Activated naive CD8-positive, alpha-beta T cell treated with anti-CD3 and anti-CD28 coated beads, Interleukin-2, amount 10 ng/mL, durations not matched to agents 7 days and 5 days (primary cell): ENCODE results near the gene HMGN2. TPM values are rescaled to one million over a fixed set of nuclear protein-coding genes. Genes with fewer than 3 reads are reported as not detected.
A peak's percentile ranks its signal among the peaks of the same experiment; 100 is the strongest.
"Not testable (repeated sequence)": the region's sequence is repeated elsewhere in the genome, so short reads cannot be mapped to it uniquely, and the experiment has no call there.

Experiments used
- ATAC-seq: fragments of 150-1000 bp; cut with Tn5 transposase; one replicate; pipeline ENCODE4 v1.10.0; 2021; ENCODE audit warnings: low read depth, moderate library complexity
- POLR2A ChIA-PET: fragments of 350-600 bp; sonication (Branson Sonifier 250); formaldehyde crosslinking; loops from one replicate; lab custom pipeline; 2021; ENCODE audit warnings: antibody characterized with exemption; lab: Charles Lee
- DNase-seq: peaks from one replicate; pipeline ENCODE4 v3.0.0; 2021
- H3K27ac Mint-ChIP-seq: one replicate; pipeline ENCODE4 v1.8.0; 2022; ENCODE audit warnings: mild to moderate bottlenecking, mixed read lengths
- H3K27me3 Mint-ChIP-seq: one replicate; pipeline ENCODE4 v1.8.0; 2022; ENCODE audit warnings: mild to moderate bottlenecking, moderate library complexity, mixed read lengths
- H3K36me3 Mint-ChIP-seq: one replicate; pipeline ENCODE4 v1.8.0; 2021; ENCODE audit warnings: mild to moderate bottlenecking, mixed read lengths
- H3K4me1 Mint-ChIP-seq: one replicate; pipeline ENCODE4 v1.8.0; 2021; ENCODE audit warnings: mixed read lengths
- H3K4me3 Mint-ChIP-seq: one replicate; pipeline ENCODE4 v1.8.0; 2022; ENCODE audit warnings: mild to moderate bottlenecking, moderate library complexity, mixed read lengths
- H3K9me3 Mint-ChIP-seq: one replicate; pipeline ENCODE4 v1.8.0; 2021; ENCODE audit warnings: mixed read lengths
- total RNA-seq, 2 experiments: library from RNA; stranded (reverse); gene quantifications; one replicate each; pipeline ENCODE4 v1.2.3, GENCODE V29; 2021

Gene HMGN2
- total RNA-seq, 2 experiments from 2014 or later, result 812 to 846 TPM

- POLR2A ChIA-PET, result no interaction called here
Measured at GRCh38 chr1:26483980-26484379, 11.7 kb downstream of the HMGN2 start.

GRCh38 chr1:26490155-26490554 lies 17.9 kb downstream of the HMGN2 start:
- POLR2A ChIA-PET, result interaction anchor here (1.6 kb wide), 1 partner anchor 10 kb away, joined by 5 read pairs; no protein-coding TSS in a partner anchor
- ATAC-seq, result no peak
- H3K27me3 Mint-ChIP-seq, result no peaks in the 10 kb centered on the region

More at GRCh38 chr1:26483980-26484379, 11.7 kb downstream of the HMGN2 start:
- H3K9me3 Mint-ChIP-seq, result no peaks in the 10 kb centered on the region
- ATAC-seq (no peak), DNase-seq (no peak)
- no peak overlapping the region for H3K27ac Mint-ChIP-seq
- H3K36me3 Mint-ChIP-seq, result peaks cover 9% of the 10 kb centered on the region
- peaks cover 3% of the 10 kb centered on the region for H3K4me1 Mint-ChIP-seq
- no peaks in the 10 kb centered on the region for H3K27me3 Mint-ChIP-seq
- H3K4me3 Mint-ChIP-seq, result no peak overlapping the region

GRCh38 chr1:26493267-26493666 lies 21.0 kb downstream of the HMGN2 start:
- Mint-ChIP-seq H3K4me3 (no peak overlapping the region), H3K9me3 (no peaks in the 10 kb centered on the region), H3K4me1 (peaks cover 10% of the 10 kb centered on the region), H3K36me3 (no peaks in the 10 kb centered on the region), H3K27ac (no peak overlapping the region), H3K27me3 (no peaks in the 10 kb centered on the region)
- DNase-seq (no peak), ATAC-seq (no peak)
- POLR2A ChIA-PET, result no interaction called here

More at GRCh38 chr1:26490155-26490554, 17.9 kb downstream of the HMGN2 start:
- Mint-ChIP-seq H3K9me3 (no peaks in the 10 kb centered on the region), H3K36me3 (no peaks in the 10 kb centered on the region), H3K27ac (no peak overlapping the region), H3K4me3 (no peak overlapping the region), H3K4me1 (peaks cover 5% of the 10 kb centered on the region)
- no peak for DNase-seq

- H3K4me3 Mint-ChIP-seq, result no peak overlapping the region
- H3K36me3 Mint-ChIP-seq, result no peaks in the 10 kb centered on the region
- H3K4me1 Mint-ChIP-seq, result peaks cover 12% of the 10 kb centered on the region
- DNase-seq, result no peak
- POLR2A ChIA-PET, result no interaction called here
- no peak overlapping the region for H3K27ac Mint-ChIP-seq
- ATAC-seq, result no peak
- H3K27me3 Mint-ChIP-seq, result no peaks in the 10 kb centered on the region
- no peaks in the 10 kb centered on the region for H3K9me3 Mint-ChIP-seq
Measured at GRCh38 chr1:26493938-26494337, 21.7 kb downstream of the HMGN2 start.

- Mint-ChIP-seq H3K9me3 (no peaks in the 10 kb centered on the region), H3K4me1 (peaks cover 19% of the 10 kb centered on the region), H3K27me3 (no peaks in the 10 kb centered on the region), H3K36me3 (no peaks in the 10 kb centered on the region), H3K4me3 (no peak overlapping the region), H3K27ac (peak overlapping the region; percentile 48)
- POLR2A ChIA-PET, result interaction anchor here (0.6 to 1.2 kb wide), 2 partner anchors 25 to 128 kb away, joined by 3 read pairs; partner anchors contain the start of gene HMGN2
- no peak for DNase-seq
- ATAC-seq, result no peak
Measured at GRCh38 chr1:26496861-26497260, 24.6 kb downstream of the HMGN2 start.

GRCh38 chr1:26498894-26499293 lies 26.7 kb downstream of the HMGN2 start:
- POLR2A ChIA-PET, result interaction anchor here (4.5 kb wide), 1 partner anchor 41 kb away, joined by 67 read pairs; no protein-coding TSS in a partner anchor
- no peak for ATAC-seq
- no peak overlapping the region for H3K27ac Mint-ChIP-seq
- no peak overlapping the region for H3K4me3 Mint-ChIP-seq
- H3K36me3 Mint-ChIP-seq, result no peaks in the 10 kb centered on the region
- H3K4me1 Mint-ChIP-seq, result peaks cover 19% of the 10 kb centered on the region
- no peaks in the 10 kb centered on the region for H3K27me3 Mint-ChIP-seq
- DNase-seq, result no peak
- H3K9me3 Mint-ChIP-seq, result no peaks in the 10 kb centered on the region

GRCh38 chr1:26500488-26501175 lies 28.4 kb downstream of the HMGN2 start:
- H3K27ac Mint-ChIP-seq, result peak overlapping the region; percentile 95
- peak overlapping the region; percentile 89 for H3K4me3 Mint-ChIP-seq
- no peaks in the 10 kb centered on the region for H3K36me3 Mint-ChIP-seq
- DNase-seq (peak; percentile 97), ATAC-seq (peak; percentile 68)
- H3K27me3 Mint-ChIP-seq, result no peaks in the 10 kb centered on the region
- POLR2A ChIA-PET, result interaction anchor here (0.6 to 4.5 kb wide), 28 partner anchors 10 to 400 kb away, joined by 3 to 67 read pairs (median 6); partner anchors contain the start of genes ARID1A, DHDDS, GPATCH3 and HMGN2
- peaks cover 19% of the 10 kb centered on the region for H3K4me1 Mint-ChIP-seq
- H3K9me3 Mint-ChIP-seq, result no peaks in the 10 kb centered on the region

- not testable (repeated sequence) for H3K27me3 Mint-ChIP-seq, H3K9me3 Mint-ChIP-seq, ATAC-seq, DNase-seq, H3K36me3 Mint-ChIP-seq, H3K4me3 Mint-ChIP-seq, H3K27ac Mint-ChIP-seq, H3K4me1 Mint-ChIP-seq
- POLR2A ChIA-PET, result interaction anchor here (0.8 kb wide), 1 partner anchor 9 kb away, joined by 4 read pairs; no protein-coding TSS in a partner anchor
Measured at GRCh38 chr1:26510711-26511110, 38.5 kb downstream of the HMGN2 start.

GRCh38 chr1:26515836-26516235 lies 43.6 kb downstream of the HMGN2 start:
- H3K27me3 Mint-ChIP-seq, H3K36me3 Mint-ChIP-seq, H3K4me3 Mint-ChIP-seq, H3K9me3 Mint-ChIP-seq, H3K4me1 Mint-ChIP-seq, H3K27ac Mint-ChIP-seq, ATAC-seq, DNase-seq: not testable (repeated sequence)
- POLR2A ChIA-PET, result interaction anchor here (0.5 kb wide), 1 partner anchor 213 kb away, joined by 5 read pairs; no protein-coding TSS in a partner anchor

- no peaks in the 10 kb centered on the region for H3K4me1 Mint-ChIP-seq
- ATAC-seq, result no peak
Measured at GRCh38 chr1:26516987-26517765, 44.9 kb downstream of the HMGN2 start.

GRCh38 chr1:26517766-26518049 lies 45.5 kb downstream of the HMGN2 start:
- H3K4me1 Mint-ChIP-seq, result no peaks in the 10 kb centered on the region
- ATAC-seq (no peak), DNase-seq (no peak)
- no peak overlapping the region for H3K4me3 Mint-ChIP-seq
- no peak overlapping the region for H3K27ac Mint-ChIP-seq
- peaks cover 10% of the 10 kb centered on the region for H3K27me3 Mint-ChIP-seq
- POLR2A ChIA-PET, result interaction anchor here (2.0 kb wide), 1 partner anchor 16 kb away, joined by 5 read pairs; no protein-coding TSS in a partner anchor
- no peaks in the 10 kb centered on the region for H3K36me3 Mint-ChIP-seq
- no peaks in the 10 kb centered on the region for H3K9me3 Mint-ChIP-seq

More at GRCh38 chr1:26516987-26517765, 44.9 kb downstream of the HMGN2 start:
- Mint-ChIP-seq H3K36me3 (no peaks in the 10 kb centered on the region), H3K4me3 (no peak overlapping the region), H3K9me3 (no peaks in the 10 kb centered on the region), H3K27me3 (peaks cover 10% of the 10 kb centered on the region), H3K27ac (no peak overlapping the region)
- DNase-seq, result no peak
- POLR2A ChIA-PET, result interaction anchor here (0.6 to 2.0 kb wide), 2 partner anchors 9 to 16 kb away, joined by 3 to 5 read pairs; no protein-coding TSS in a partner anchor

GRCh38 chr1:26518355-26518754 lies 46.1 kb downstream of the HMGN2 start:
- Mint-ChIP-seq H3K27ac (no peak overlapping the region), H3K36me3 (no peaks in the 10 kb centered on the region), H3K27me3 (peaks cover 12% of the 10 kb centered on the region), H3K4me3 (no peak overlapping the region), H3K4me1 (no peaks in the 10 kb centered on the region), H3K9me3 (no peaks in the 10 kb centered on the region)
- POLR2A ChIA-PET, result interaction anchor here (2.0 kb wide), 1 partner anchor 17 kb away, joined by 5 read pairs; no protein-coding TSS in a partner anchor
- DNase-seq, result no peak
- no peak for ATAC-seq

GRCh38 chr1:26520339-26520738 lies 48.1 kb downstream of the HMGN2 start:
- Mint-ChIP-seq H3K4me1 (peaks cover 5% of the 10 kb centered on the region), H3K4me3 (no peak overlapping the region), H3K27ac (no peak overlapping the region), H3K27me3 (peaks cover 18% of the 10 kb centered on the region), H3K36me3 (no peaks in the 10 kb centered on the region), H3K9me3 (no peaks in the 10 kb centered on the region)
- no peak for ATAC-seq
- no peak for DNase-seq
- POLR2A ChIA-PET, result no interaction called here
